NT2/D1 (cell line): ENCODE measurements around the gene RASAL2.

Source experiments
- DNase-seq: peaks from one replicate; pipeline ENCODE4 v3.0.0-alpha.2; 2011; ENCODE audit warnings: low read depth, low spot score
- H3K27me3 ChIP-seq: 2 replicates; pipeline ENCODE4 v1.6.0; 2011; ENCODE audit warnings: mild to moderate bottlenecking; ENCODE audit not compliant: insufficient read length, insufficient read depth
- H3K36me3 ChIP-seq: 2 replicates; pipeline ENCODE4 v1.6.1; 2011; ENCODE audit warnings: mild to moderate bottlenecking, low read length, mixed read lengths; ENCODE audit not compliant: insufficient read depth, insufficient read length
- H3K4me1 ChIP-seq: 2 replicates; pipeline ENCODE4 v1.5.1; 2011; ENCODE audit not compliant: insufficient read depth, insufficient read length
- H3K4me3 ChIP-seq: 2 replicates; pipeline ENCODE4 v1.5.1; 2011; ENCODE audit warnings: low read depth; ENCODE audit not compliant: insufficient read length
- H3K9ac ChIP-seq: 2 replicates; pipeline ENCODE4 v1.6.0; 2011; ENCODE audit warnings: low read depth; ENCODE audit not compliant: insufficient read length
- H3K9me3 ChIP-seq: 2 replicates; pipeline ENCODE4 v1.5.1; 2011; ENCODE audit warnings: mild to moderate bottlenecking, low read length; ENCODE audit not compliant: insufficient read depth
- SUZ12 ChIP-seq: IDR thresholded peaks from 2 replicates; pipeline ENCODE4 v1.6.1; 2011; ENCODE audit not compliant: insufficient read length, insufficient read depth; ENCODE audit errors: extremely low read depth
- YY1 ChIP-seq: IDR thresholded peaks from 2 replicates; pipeline ENCODE4 v1.6.1; 2011; ENCODE audit not compliant: insufficient read length, insufficient read depth
- ZNF274 ChIP-seq: IDR thresholded peaks from 2 replicates; pipeline ENCODE4 v1.6.1; 2011; ENCODE audit warnings: mild to moderate bottlenecking, low read depth, low read length

Gene RASAL2

DNA sequence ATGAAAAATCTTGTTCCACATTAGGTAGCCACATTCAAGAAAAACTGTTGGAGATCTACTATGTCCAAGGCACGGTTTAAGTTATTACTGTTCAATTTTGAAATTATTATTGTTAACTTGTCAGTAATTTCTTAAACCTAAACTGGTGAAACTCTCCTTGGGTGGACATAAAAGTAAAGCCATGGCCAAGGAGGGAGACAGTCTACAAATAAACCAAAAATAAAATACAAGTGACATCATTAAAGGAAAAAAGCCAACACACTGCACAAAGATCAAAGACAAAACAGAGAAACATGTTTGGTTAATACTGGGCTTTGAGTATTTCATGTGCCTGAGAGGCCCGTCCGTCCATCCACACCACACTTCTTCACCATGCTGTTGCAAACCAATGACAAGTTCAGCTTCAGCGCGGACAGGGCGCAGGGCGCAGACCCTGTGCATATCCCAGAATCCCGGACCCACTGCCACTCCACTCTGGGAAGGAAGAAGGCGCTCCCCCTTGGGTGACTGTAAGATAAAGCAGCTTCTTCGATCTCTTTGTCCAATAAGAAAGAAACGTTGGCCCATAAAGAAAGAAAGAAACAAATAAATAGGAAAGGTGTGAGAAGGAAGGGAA lies 918 bp upstream of the RASAL2 start:
- no peaks in the 10 kb centered on the region for H3K27me3 ChIP-seq
- no peaks in the 10 kb centered on the region for H3K9me3 ChIP-seq
- peak overlapping the region; percentile 38 for H3K9ac ChIP-seq
- DNase-seq: no peak
- peaks cover 4% of the 10 kb centered on the region for H3K36me3 ChIP-seq
- H3K4me3 ChIP-seq: peak overlapping the region; percentile 39
- no peak for TF ChIP-seq ZNF274
- TF ChIP-seq YY1: no peak
- TF ChIP-seq SUZ12: no peak
- H3K4me1 ChIP-seq: peaks cover 5% of the 10 kb centered on the region

DNA sequence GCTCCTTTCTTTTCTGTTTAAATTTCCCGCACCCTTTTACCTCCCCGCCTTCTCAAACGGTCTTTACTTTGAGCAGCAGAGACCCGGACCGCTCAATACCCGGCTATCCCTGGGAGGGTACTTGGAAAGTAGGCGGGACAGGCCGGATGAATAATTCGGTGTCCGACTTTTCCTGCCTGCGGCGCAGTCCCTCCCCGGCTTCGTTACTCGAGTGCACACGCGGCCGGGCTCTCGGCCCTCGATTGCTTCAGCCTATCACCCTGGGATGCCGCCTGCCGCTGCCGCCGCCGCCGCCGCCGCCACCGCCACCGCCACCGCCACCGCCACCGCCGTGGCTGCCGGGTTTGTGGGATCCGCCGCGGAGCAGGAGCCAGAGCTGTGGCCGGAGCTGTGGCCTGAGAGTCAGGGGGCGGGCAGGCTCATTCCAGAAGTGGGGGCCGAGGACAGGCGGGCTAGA lies 382 bp upstream of the RASAL2 start:
- peak overlapping the region; percentile 92 for H3K9ac ChIP-seq

DNA sequence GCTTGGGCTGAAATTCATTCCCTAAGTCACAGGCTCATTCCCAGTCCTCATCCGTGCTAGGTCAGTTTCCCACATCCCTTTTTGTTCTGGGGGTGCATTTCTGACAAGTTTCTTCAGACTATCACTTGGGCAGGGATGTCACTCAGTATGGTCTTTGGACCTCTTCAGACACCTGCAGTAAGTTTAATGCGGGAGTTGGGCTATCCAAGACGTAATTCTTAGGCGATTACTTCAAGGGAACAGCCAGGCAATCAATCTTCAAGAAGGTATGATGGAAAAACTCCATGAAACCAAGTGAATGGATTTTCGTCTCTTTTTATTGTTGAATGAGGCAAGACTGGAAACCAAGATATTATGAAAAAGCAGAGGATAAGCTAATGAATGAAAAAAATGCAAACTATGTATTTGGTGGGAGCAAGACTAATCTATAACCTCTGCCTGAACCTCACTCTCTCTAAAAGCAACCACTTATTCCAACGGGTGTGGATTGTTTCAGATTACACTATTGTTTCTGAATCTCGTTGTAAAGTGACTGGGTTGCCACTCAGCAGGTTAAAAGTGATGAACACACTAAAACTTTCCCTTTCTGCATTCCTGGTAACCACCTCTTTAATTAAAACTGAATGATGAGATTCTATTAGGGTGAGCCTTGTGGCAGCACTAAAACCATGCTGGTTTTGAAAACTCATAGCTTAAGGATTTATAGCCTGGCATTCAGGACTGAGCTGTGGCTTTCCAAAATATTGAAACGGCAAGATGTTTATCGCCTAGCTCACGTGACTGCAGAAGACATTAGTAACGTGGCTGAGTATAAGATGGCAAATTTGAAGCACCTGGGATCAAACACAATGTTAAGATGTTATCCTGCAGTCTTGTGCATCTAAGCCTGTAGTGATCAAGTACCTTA lies 1.1 kb downstream of the RASAL2 start:
- no peak for TF ChIP-seq SUZ12
- no peak for TF ChIP-seq YY1
- no peak for TF ChIP-seq ZNF274
- H3K27me3 ChIP-seq: no peaks in the 10 kb centered on the region
- H3K4me1 ChIP-seq: peaks cover 5% of the 10 kb centered on the region
- peak overlapping the region; percentile 90 for H3K4me3 ChIP-seq
- no peaks in the 10 kb centered on the region for H3K9me3 ChIP-seq
- DNase-seq: no peak
- H3K9ac ChIP-seq: peak overlapping the region; percentile 92
- H3K36me3 ChIP-seq: peaks cover 4% of the 10 kb centered on the region

More for the DNA sequence above, 382 bp upstream of the RASAL2 start:
- no peaks in the 10 kb centered on the region for H3K27me3 ChIP-seq
- peaks cover 4% of the 10 kb centered on the region for H3K36me3 ChIP-seq
- TF ChIP-seq ZNF274 (no peak), SUZ12 (no peak), YY1 (no peak)
- peaks cover 5% of the 10 kb centered on the region for H3K4me1 ChIP-seq
- DNase-seq: peak; percentile 98
- no peaks in the 10 kb centered on the region for H3K9me3 ChIP-seq
- H3K4me3 ChIP-seq: peak overlapping the region; percentile 90

DNA sequence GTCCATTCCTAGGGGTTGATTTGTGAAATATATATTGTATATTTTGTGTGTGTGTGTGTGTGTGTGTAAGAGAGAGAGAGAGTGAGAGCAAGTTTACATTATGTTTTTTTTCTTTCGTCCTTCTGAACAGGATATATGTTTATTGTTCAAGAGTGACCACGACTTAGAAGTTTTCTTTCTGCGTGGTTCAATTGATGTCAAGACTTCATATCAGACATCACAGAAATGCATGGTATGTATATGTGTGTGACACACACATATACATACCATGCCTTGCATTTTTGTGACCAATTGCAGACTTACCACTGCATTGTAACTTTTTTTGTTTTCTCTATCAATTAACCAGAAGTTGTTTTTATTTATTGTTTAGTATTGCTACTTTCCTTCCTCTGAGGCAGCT lies 2.5 kb downstream of the RASAL2 start:
- H3K4me3 ChIP-seq: no peak overlapping the region
- no peak for DNase-seq
- TF ChIP-seq YY1: no peak
- no peaks in the 10 kb centered on the region for H3K9me3 ChIP-seq
- H3K36me3 ChIP-seq: peaks cover 4% of the 10 kb centered on the region
- peaks cover 5% of the 10 kb centered on the region for H3K4me1 ChIP-seq
- no peaks in the 10 kb centered on the region for H3K27me3 ChIP-seq
- no peak overlapping the region for H3K9ac ChIP-seq

DNA sequence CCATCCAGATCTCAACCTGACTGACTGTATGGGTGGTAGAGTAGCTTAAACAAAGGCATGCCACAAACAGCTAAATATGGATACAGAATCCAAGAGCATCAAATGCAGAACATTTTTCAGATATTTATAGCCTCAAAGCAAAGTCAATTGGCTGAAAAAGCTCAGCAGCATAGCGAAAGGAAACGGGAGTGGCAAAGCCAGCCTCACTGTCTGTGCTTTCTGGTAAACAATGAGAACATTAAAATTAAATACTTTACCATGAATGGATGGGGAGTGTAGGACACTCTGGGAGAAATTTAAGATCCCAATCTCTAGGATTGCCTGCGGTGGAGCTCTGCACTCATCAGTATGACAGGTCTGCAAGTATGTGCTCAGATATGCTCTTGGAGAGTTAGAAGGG lies 4.4 kb downstream of the RASAL2 start:
- H3K4me1 ChIP-seq: peaks cover 5% of the 10 kb centered on the region
- H3K9me3 ChIP-seq: no peaks in the 10 kb centered on the region
- no peak overlapping the region for H3K4me3 ChIP-seq
- H3K36me3 ChIP-seq: peaks cover 4% of the 10 kb centered on the region
- no peak for DNase-seq
- H3K9ac ChIP-seq: no peak overlapping the region
- TF ChIP-seq SUZ12: no peak
- TF ChIP-seq YY1: no peak
- no peak for TF ChIP-seq ZNF274
- no peaks in the 10 kb centered on the region for H3K27me3 ChIP-seq

DNA sequence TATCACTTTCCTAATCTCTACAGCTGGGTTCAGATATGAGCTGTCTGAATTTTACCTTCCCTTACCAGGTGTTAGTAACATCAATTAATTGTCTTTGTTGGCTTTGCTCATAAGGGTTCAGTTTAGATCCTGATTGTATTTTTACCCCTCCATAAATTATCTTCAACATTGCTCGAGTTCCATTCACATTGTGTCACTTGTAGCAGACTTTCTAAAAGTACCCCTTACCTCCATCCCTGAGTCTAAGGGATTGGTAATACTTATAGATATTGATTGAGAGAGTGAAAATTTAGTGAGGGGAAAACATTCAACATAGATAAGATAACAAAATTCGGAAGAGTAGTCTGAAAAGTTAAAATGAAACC lies 7.3 kb downstream of the RASAL2 start:
- Histone ChIP-seq H3K27me3 (no peaks in the 10 kb centered on the region), H3K4me3 (no peak overlapping the region), H3K9ac (no peak overlapping the region), H3K4me1 (no peaks in the 10 kb centered on the region), H3K9me3 (no peaks in the 10 kb centered on the region), H3K36me3 (no peaks in the 10 kb centered on the region)
- no peak for DNase-seq
- no peak for TF ChIP-seq SUZ12
- TF ChIP-seq YY1: no peak
- TF ChIP-seq ZNF274: no peak

DNA sequence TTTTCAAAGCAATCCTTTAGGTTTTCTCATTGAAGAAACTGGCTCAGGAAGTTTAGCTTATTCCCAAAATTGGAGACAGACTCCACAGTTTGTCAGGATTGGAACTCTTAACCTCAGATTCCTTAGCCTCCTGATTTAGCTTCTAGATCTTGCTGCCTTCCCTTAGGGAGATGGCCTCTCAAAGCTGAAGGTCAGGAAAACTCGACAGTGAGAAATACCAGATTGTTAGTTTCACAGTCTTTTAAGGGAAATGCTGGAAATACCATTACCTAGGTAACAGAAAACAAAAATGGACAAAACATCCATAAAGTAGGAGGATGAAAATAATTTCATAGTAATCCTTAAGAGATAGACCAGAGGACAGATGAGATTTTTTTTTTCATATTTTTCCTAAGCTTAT lies 7.8 kb downstream of the RASAL2 start:
- Histone ChIP-seq H3K4me1 (no peaks in the 10 kb centered on the region), H3K36me3 (no peaks in the 10 kb centered on the region), H3K4me3 (no peak overlapping the region), H3K9me3 (no peaks in the 10 kb centered on the region), H3K9ac (no peak overlapping the region), H3K27me3 (no peaks in the 10 kb centered on the region)
- DNase-seq: no peak
- TF ChIP-seq ZNF274 (no peak), YY1 (no peak)
